Measurements from ENCODE around the gene COQ9.
"Not testable (repeated sequence)": the region's sequence is repeated elsewhere in the genome, so short reads cannot be mapped to it uniquely, and the experiment has no call there.

The COQ9 gene

DNA sequence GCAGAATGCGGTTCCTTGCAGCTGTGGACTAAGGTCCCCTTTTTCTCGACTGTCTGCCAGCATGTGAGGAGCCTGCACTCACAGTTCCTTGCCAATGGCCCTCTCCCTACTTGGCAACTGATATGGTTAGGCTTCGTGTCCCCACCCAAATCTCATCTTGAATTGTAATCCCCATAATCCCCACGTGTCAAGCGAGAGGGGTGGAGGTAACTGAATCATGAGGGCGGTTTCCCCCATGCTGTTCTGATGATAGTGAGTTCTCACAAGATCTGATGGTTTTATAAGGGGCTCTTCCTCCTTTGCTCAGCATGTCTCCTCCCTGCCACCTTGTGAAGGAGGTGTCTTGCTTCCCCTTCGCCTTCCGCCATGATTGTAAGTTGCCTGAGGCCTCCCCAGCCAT, 20.0 kb upstream of the COQ9 start:
- no peak for DNase-seq

DNA sequence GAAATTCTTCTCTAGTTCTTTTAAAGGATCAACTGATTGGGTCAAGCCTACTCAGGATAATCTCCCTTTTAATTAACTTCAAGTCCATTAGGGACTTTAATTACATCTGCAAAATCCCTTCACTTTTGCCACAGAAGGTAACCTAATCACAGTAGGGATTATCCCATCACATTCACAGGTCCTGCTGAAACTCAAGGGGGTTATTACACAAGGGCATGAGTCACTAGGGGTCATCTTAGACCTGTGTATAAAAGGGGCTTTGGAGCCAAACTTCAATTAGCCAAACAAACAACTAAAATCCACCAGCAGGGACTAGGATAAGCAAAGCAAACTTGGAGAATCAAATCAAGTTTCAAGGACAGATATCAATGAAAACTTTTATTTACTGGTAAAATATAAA, 19.5 kb upstream of the COQ9 start:
- DNase-seq: no peak

DNA sequence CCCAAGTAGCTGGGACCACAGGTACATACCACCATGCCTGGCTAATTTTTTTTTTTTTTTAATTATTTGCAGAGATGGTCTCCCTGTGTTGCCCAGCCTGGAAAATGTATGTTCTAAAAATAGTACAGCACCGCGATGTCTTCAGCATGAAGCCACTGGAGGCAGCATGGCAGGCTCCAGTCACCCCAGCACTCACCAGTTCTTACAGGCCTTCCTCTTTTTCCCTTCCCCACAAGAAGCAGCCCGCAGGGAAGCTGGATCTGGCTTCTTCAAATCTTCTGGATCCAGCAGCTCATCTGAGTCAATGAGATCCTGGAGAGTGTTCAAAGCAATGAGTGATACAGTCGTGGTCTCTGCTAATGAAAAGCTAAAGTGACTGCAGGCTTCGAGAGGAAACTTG, 16.3 kb upstream of the COQ9 start:
- DNase-seq: no peak

DNA sequence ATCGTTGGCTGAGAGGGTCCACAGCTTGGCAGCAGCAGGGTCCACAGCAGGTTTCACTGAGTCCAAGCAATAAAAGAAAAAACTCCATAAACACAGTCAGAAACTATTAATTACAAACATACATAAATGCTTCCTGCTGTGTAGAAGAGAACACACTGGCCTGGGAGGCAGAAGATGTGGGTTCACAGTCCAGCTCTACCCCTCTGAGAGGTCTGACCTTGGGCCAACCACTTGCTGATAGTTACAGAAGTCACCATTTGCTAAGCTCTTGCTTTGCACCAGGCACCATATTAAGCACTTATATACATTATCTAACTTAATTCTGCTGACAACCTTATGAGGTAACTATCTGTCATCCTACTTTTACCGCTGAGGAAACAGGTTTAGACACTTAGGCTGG, 14.8 kb upstream of the COQ9 start:
- DNase-seq: no peak

GRCh38 chr16:57432989-57433388, 14.3 kb upstream of the COQ9 start:
- no peak for DNase-seq

- DNase-seq: no peak
These were observed 13.3 kb upstream of the COQ9 start for GRCh38 chr16:57434003-57434402.

- no peak for DNase-seq
These were observed 11.4 kb upstream of the COQ9 start for GRCh38 chr16:57435838-57436237.

DNA sequence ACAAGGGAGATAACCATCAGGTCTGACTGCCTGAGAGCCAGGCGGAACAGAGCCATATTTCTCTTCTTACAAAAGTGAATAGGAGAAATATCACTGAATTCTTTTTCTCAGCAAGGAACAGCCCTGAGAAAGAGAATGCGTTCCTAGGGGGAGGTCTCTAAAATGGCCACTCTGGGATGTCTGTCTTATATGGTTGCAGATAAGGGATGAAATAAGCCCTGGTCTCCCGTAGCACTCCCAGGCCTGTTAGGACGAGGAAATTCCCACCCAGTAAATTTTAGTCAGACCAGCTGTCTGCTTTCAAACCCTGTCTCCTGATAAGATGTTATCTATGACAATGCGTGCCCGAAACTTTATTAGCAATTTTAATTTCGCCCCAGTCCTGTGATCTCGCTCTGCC, 7.3 kb upstream of the COQ9 start:
- DNase-seq: not testable (repeated sequence)

GRCh38 chr16:57440551-57440950, 6.7 kb upstream of the COQ9 start:
- DNase-seq: not testable (repeated sequence)

DNA sequence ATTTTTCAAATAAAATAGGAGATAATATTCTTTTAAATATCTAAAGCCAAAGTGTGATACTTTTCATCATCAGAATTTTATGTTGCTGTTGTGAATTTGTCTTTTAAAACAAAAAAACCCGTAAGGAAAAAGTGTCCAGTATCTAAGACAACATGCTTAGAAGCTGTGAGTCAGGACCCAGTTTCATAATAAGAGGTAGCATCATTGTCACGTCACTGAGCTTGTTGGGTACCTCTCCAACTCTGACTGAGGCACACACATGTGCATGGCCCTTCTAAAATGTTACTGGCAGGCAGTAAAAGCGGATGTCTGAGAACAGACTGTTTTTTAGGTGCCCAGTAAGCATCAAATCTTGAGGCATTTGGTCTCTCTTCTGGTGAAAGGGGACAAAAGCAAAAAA, 2.6 kb upstream of the COQ9 start:
- DNase-seq: no peak

GRCh38 chr16:57445510-57445909, 1.8 kb upstream of the COQ9 start:
- DNase-seq: no peak

DNA sequence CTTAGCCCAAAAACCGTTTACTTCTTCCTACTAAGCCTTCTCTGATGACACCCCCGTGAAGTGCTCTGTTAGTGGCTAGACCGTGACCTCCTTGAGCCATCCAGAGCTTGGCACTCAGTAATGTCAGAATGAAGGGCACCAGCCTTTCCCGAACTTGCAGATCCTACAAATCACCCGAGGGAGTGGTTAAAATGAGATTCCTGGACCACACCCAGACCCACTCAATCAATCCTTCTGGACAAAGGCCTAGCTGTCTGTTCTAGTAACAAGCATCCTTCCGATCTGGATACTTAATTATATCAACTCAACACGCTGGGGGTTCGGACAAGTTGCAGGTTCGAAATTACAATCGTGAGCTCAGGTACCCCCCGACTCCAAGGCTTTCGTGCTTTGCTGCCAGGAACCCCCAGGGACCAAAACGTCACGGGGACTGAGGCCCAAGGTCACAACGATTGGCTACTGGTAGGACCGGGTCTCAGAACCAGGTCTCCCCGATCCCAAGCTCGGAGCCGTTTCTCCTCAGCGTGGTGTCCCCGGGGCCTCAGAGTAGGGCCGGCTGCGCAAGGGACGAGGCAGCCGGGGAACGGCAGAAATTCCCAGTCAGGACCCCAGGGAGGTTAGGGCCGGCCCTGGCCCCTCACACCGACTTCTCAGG, 621 bp upstream of the COQ9 start:
- DNase-seq: peak; percentile 38

GRCh38 chr16:57452021-57452420, 4.7 kb downstream of the COQ9 start:
- DNase-seq: no peak

DNA sequence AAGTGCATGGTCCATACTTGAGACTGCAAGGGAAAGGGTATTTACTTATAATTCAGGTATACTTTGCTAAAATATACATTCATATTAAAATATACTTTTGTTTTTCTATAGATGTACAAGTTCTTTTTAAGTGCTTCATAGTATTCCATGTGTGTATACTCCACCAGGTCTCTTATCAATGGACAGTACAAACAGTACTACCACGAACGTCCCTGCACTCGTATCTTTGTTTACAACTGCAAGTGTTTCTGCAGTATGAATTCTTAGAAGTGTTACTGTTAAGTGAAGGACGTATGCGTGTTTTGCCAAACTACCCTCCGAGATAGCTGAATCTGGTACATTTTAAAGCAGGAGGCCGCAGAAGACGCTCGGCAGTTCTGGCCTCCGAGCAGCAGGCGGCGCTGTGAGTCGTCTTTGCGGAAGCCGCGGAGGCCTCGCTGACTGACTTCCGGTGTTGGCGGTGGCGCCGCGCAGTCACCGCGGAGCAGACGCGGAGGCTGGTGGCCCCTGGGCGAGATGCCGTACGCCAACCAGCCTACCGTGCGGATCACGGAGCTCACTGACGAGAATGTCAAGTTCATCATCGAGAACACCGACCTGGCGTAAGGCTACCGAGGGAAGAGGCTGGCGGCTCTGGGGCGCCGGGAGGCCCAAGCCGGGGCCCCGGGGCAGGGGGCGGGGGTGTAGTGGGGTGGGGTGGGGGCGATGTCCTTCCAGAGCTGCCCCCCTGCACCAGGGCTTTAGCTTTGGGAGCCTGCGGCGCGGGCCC, 15.1 kb downstream of the COQ9 start, which contains the start of gene POLR2C:
Gene POLR2C (plus strand): TSS at position 471 of the 769 bp plus-strand sequence. CDS start 46 bp downstream, at position 517.
- peak; percentile 94 for DNase-seq

DNA sequence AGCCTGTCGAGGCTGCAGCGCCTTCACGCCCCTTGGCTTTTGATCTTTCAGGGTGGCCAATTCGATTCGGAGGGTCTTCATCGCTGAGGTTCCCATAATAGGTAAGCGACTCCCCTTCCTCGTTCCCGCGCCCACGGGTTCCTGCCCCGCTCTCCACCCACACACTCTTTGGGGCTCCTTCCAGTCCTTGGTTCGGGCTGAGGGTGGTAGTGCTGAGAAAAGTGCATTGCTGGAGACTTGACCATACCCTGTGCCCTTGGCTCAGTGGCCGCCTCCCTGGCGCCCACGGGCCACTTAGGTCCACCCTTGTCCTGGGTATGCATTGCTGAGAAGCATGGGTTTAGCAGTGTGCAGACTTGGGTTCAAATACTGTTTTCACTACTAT, 15.7 kb downstream of the COQ9 start:
- DNase-seq: no peak

- no peak for DNase-seq
These were observed 17.2 kb downstream of the COQ9 start for GRCh38 chr16:57464523-57464922.

GRCh38 chr16:57468346-57468745, 21.1 kb downstream of the COQ9 start:
- DNase-seq: no peak

DNA sequence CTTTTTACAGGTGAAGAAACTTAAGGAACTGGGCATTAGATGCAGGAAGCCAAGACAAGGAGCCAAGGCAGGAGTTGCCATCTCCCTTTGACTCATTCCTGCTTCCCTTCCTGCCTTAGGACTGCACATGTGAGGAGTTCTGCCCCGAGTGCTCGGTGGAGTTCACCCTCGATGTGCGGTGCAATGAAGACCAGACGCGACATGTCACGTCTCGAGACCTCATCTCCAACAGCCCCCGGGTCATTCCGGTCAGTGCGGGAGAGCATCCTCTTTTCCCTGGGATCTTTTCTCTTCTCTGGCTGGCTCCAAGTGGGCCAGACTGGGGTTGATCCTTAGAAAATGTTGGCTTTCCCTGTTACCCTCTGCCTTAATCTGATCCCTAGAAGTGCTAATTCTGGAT, 21.8 kb downstream of the COQ9 start:
- no peak for DNase-seq

DNA sequence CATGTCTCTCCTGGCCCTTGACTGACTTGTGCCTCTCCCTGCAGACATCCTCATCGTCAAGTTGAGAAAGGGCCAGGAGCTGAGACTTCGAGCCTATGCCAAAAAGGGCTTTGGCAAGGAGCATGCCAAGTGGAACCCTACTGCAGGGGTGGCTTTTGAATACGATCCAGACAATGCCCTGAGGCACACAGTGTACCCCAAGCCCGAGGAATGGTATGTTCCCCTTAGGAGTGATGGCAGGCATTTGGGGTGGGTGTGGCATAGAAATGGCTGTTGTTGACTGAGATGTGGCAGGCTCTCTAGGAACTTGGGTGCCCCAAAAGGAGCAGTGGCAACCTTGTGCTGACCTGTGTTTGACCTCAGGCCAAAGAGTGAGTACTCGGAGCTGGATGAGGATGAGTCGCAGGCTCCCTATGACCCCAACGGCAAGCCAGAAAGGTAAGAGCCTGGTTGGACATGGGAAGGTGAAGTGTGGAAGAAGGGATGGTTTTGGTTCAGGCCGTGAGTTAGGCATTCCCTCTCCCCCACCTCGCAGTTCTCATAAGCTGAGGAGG, 22.7 kb downstream of the COQ9 start:
- DNase-seq: no peak

DNA sequence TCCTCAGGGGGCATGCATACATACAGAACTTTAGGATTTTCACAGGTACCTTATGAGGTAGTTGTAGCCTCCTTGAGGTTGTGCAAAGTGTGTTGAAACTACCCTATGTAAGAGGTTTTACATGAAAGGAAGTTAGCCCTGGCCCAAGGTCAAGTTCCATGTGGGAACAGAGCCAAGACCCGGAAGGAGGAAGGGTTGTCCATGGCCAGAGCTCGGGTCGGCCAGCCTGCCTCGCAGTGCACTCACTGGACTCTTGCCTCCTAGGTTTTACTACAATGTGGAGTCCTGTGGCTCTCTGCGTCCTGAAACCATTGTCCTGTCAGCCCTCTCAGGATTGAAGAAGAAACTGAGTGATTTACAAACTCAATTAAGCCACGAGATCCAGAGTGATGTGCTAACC, 23.4 kb downstream of the COQ9 start:
- no peak for DNase-seq

DNA sequence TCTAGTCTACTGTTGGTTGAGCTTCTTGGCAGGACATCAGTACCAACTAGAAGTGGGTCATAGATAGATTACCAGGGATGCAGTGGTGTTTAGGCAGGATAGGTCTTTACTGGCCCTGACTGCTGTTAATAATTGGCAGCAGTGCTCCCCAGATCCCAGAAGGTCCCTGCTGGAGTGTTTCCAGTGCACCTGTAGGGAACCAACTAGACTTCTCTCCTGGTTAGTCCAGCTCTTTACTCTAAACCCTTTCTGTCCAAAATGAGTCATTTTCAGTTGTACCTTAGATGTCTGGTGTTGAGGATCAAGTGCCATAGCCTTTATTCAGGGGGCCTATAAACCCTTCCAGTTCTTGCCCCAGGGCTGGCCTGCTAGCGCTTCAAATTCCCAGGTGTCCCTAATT, 23.9 kb downstream of the COQ9 start:
- DNase-seq: no peak

DNA sequence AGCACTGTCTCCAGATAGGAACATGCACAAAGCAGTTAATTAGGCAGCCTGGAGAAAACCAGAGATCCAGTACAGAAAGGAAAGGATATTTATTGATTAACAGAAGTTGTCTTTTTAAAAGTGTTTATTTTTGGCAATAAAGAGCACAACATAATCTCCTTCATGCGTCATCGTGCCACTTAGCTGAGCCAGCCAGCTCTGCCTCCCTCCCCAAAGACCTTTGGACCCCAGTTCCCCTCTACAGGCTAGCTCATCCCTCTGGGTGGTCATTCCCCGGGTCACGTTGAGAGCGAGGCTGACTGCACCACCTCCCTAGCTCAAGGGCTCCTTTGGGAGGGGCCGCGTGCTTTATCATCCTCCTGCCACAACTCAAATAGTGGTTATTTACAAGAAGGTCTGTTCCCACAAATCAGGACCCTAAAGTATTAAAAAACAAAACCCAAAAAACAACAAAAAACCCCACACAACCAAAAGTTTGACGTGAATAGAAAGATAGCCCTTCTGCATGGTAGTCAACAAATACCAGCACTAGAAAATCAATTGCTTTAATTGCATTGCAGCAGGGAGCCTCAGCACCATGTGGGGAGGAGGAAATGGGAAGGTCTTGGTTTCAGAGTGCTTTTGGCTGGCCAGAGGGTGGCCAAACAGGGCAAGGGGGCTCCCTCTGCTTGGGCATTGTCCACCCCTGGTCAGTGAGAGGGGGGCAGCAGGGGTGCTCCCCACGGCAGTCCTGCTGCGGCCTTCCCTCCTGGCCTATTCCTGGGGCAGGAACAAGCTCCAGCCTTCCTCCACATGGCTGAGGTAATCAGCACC, 24.8 kb downstream of the COQ9 start:
- no peak for DNase-seq

DNA sequence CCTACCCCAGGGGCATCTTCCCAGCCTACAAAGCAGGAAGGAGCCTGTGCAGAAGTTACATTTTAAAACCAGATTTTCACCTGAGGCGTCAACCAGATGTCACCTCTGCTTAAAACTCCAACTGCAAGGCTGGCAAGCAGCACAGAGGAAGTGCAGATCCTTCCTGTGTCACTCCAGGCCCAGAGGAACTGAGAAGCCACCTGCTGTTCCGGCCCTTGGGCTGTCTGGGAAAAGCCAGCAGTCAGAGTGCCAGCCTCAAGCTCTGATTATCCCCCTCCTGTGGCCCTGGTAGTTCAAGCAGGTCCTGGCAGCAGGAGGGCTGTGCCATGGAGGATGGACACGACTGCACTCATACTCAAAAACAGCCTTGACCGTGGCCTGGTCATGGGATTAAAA, 25.4 kb downstream of the COQ9 start:
- no peak for DNase-seq
